GM18511 (cell line): Measurements from ENCODE around the gene PSORS1C2.

ENCODE experiments used
- ATAC-seq: cut with Tn5 transposase; IDR thresholded peaks from one replicate; pipeline ENCODE4 v1.9.1; 2021; ENCODE audit warnings: mild to moderate bottlenecking, moderate library complexity; ENCODE audit not compliant: unreplicated experiment

PSORS1C2 gene

DNA sequence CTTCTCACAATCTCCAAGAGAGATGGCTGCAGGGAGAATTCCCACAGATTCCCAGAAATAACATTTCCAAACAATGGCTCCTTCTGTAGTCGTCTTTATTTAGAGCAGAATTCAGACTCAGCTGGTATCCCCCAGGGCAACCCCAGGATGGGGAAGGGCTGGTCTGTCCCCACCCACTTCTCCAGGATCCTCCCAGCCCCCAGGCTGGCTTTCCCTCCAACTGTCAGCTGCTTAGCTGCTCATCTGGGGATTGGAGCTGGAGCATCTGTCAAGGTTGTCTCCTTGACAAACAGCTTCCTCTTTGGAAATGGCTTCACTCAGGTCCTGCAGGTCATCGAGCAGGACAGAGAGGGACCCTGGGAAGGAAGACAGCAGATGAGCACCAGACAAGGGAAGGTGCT is 3.5 kb upstream of the PSORS1C2 start:
- ATAC-seq: no peak

DNA sequence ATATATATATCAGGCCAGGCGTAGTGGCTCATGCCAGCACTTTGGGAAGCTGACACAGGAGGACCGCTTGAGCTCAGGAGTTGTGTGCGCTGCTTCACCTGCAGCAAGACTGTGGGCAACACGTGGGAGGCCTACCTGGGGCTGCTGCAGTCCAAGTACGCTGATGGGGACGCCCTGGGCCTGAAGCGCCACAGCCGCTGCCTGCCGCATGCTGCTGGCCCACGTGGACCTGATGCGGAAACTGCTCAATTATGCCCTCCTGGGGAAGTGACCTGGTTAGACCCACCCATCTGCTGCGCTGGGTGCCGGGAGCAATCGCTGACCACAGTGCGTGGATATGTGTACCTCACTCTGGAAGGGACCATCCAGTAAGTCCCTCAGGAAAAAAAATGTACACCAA is 1.8 kb upstream of the PSORS1C2 start:
- no peak for ATAC-seq

GRCh38 chr6:31139599-31139998 is 733 bp upstream of the PSORS1C2 start:
- no peak for ATAC-seq

DNA sequence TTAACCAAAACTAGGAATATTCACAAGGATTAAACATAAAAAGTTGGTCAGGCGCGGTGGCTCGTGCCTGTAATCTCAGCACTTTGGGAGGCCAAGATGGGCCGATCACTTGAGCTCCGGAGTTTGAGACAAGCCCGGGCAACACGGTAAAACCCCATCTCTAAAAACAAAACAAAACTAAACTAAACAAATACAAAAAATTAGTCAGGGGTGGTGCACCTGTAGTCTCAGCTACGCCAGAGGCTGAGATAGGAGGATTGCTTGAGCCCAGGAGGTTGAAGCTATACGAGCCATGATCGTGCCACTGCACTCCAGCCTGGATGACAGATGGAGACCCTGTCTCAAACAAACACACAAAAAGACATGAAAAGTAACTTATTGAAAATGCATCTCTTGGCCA is 3.2 kb downstream of the PSORS1C2 start:
- no peak for ATAC-seq

DNA sequence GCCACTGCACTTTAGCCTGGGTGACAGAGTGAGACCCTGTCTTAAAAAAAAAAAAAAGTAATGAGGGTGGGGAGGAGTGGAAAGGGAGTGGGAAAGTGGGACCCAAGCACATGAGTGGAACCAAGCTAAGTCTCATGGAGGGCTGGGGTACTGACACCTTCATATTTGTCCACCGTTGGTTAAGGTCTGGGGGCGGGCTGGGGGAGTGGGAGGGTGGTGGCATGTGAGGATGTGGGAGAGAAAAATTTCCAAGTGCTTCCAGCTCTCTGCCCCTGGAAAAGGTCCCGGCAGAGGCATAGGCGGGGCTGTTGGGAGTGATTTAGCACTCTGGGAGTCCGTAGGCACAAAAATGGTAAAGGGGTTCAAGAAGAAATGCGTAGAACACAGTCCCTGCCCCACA is 6.1 kb downstream of the PSORS1C2 start:
- no peak for ATAC-seq

DNA sequence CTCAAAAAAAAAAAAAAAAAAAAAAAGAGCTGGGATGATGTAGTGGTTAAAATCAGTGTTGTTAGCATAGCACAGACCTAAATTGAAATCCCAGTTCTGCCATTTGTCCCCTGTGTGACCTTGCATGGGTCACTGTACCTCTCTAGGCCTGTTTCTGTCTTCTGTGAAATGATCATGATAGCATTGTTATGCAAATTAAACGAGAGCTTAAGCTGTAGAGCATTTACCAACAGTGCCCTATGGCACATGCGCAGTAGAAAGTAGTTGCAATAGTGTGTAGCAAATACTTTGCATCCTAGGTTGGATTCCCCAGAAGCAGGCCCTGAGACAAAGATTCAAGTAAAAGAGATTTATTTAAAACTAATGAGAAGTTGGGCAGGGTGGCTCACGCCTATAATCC is 7.3 kb downstream of the PSORS1C2 start:
- ATAC-seq: no peak

DNA sequence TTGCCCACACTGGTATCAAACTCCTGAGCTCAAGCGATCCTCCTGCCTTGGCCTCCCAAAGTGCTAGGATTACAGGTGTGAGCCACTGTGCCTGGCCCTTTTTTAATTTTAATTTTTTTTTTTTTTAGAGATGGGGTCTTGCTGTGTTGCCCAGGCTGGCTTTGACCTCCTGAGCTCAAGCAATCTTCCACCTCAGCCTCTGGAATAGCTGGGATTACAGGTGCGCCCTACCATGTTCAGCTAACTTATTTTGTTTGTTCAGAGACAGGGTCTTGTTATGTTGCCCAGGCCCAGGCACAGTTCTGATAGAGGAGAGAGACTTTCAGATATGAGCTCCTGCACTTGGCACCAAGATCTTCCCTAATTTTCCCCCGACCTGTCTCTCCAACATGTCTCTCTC is 8.1 kb downstream of the PSORS1C2 start:
- no peak for ATAC-seq

DNA sequence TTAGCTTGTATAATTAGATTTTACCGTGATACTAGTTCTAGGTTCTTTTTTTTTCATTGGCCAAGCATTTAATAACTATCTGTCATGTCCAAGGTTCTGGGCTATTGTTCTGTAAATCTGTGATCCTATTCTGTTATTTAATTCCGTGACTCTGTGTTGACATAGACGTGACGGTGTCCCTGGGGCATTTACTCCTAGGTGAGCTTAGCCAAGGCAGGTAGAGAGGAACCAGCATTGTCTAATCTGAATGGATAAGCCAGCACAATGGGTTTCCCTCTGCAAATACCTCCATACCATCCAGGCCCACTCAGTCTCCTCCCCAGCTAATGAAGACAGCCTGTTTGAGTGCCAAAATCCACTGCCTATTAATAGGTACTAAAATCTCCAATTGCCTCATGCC is 9.7 kb downstream of the PSORS1C2 start:
- no peak for ATAC-seq

DNA sequence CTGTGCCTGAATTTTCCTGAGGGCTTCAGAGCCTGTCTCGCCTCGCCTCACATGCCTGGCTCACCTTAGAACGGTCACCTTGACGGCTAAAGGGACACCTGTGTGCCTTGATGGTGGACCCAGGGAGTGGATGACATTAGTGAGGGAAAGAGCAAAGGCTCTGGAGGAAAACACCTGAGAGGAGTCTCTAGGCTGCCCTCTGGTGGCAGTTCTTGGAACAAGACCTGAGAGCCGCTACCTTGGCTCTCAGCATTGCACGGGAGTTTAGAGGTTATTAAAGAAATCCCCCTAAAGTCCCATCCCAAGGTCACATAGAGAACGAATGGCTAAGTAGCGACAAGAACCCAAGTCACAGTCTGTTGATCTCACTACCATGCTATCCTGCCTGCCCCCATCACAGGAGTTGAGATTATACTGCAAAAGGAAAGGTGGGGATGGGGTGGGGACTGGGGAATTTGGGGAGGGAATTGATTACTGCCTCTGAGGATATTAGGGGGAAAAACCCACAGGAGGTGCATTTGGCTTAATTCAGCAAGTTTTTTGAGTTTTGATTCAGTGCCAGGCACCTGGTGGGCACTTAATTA is 10.7 kb downstream of the PSORS1C2 start:
- no peak for ATAC-seq

DNA sequence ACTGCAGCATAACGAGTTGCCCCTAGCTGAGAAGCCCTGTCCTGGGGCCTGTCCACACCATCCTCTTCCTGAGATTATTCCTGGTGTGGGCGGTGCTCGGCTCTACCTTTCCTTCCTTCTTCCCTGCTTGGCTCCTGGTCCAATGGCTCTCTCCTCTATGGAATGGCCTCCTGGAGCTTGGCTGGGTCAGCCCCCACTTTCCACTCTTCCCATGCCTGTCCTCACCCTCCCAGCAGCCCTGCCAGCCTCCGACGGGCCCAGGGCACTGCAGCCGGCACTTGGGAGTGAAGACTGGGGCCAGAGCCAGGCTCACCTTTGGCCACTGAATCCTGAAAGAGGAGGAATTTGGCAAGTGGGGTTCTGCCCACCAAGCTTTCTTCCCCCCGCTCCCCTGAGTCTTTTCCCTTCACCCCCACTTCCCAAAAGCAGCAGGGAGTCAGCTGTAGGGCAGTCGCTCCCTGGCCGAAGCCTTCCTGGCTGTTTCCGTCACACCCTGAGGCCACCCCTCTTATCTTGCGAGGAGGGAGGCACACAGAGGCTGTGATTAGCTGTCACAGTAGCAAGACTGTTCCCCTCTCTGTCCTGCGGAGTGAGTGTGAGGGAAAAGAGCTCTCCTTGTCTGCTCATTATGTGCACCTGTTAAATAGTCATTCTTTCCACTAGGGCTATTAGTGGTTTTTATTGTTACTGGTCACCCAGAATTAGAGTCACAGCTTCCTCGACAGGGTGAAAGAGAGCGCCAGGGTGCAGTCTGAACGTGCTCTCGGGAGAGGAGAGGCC is 12.3 kb downstream of the PSORS1C2 start:
- no peak for ATAC-seq

- ATAC-seq: no peak
Measured at GRCh38 chr6:31125586-31126363, 13.1 kb downstream of the PSORS1C2 start.

- no peak for ATAC-seq
Measured at GRCh38 chr6:31125162-31125561, 13.7 kb downstream of the PSORS1C2 start.

GRCh38 chr6:31122791-31123706 is 15.8 kb downstream of the PSORS1C2 start:
- no peak for ATAC-seq

- no peak for ATAC-seq
Measured at GRCh38 chr6:31121131-31121790, 17.6 kb downstream of the PSORS1C2 start.

GRCh38 chr6:31120151-31120915 is 18.5 kb downstream of the PSORS1C2 start, which contains the start of gene CDSN:
CDSN (minus strand) TSS chr6:31120446; CDS start chr6:31120419, 27 bp downstream.
- ATAC-seq: no peak

GRCh38 chr6:31118178-31118577 is 20.7 kb downstream of the PSORS1C2 start:
- no peak for ATAC-seq

- ATAC-seq: no peak
Measured at GRCh38 chr6:31116661-31117385, 22.0 kb downstream of the PSORS1C2 start.

- no peak for ATAC-seq
Measured at GRCh38 chr6:31115941-31116560, 22.8 kb downstream of the PSORS1C2 start.
